ENCODE measurements around the gene SOWAHC. TPM values are rescaled to one million over a fixed set of nuclear protein-coding genes. Genes with fewer than 3 reads are reported as not detected.

SOWAHC gene
- polyA plus RNA-seq, 1 donor from 2014 or later, result 5.8 TPM

- Histone ChIP-seq H3K4me2 (ENCODE audit: low read length) (no peak overlapping the region), H3F3A (ENCODE audit: insufficient read depth, low read length, poor library complexity, severe bottlenecking) (no peaks in the 10 kb centered on the region), H3K27me3 (ENCODE audit: insufficient read depth, low read depth, low read length) (peaks cover 6% of the 10 kb centered on the region), H3K9me3 (ENCODE audit: low read length) (no peaks in the 10 kb centered on the region), H3K27ac (ENCODE audit: low read length) (no peak overlapping the region), H3K9ac (ENCODE audit: low read length) (no peak overlapping the region), H2AFZ (ENCODE audit: low read depth, low read length) (no peak overlapping the region), H3K36me3 (ENCODE audit: insufficient read depth, low read length) (no peaks in the 10 kb centered on the region), H3K4me3 (ENCODE audit: low read length) (no peak overlapping the region), H3K79me2 (replicated peaks; ENCODE audit: insufficient read depth, low read length) (peaks cover 3% of the 10 kb centered on the region), H3K9me2 (ENCODE audit: insufficient read depth, low read length) (no peaks in the 10 kb centered on the region), H4K20me1 (ENCODE audit: insufficient read depth) (no peaks in the 10 kb centered on the region)
- TF ChIP-seq POLR2AphosphoS5 (IDR thresholded peaks at IDR 0.05) (no peak), TAF1 (IDR thresholded peaks at IDR 0.05; ENCODE audit: low read depth) (no peak), EZH2 (IDR thresholded peaks at IDR 0.05; ENCODE audit: borderline replicate concordance, insufficient read depth, low read length, poor library complexity, severe bottlenecking) (no peak), RAD21 (conservative IDR thresholded peaks at IDR 0.05) (no peak), CTCF (IDR thresholded peaks at IDR 0.05; ENCODE audit: poor library complexity, severe bottlenecking) (no peak), SMC3 (conservative IDR thresholded peaks at IDR 0.05; ENCODE audit: poor library complexity) (no peak), REST (IDR thresholded peaks at IDR 0.05; ENCODE audit: borderline replicate concordance) (no peak)
Observed at GRCh38 chr2:109619032-109619615, 5.0 kb downstream of the SOWAHC start.

- Histone ChIP-seq H3K9ac (ENCODE audit: low read length) (no peak overlapping the region), H4K20me1 (ENCODE audit: insufficient read depth) (no peaks in the 10 kb centered on the region), H2AFZ (ENCODE audit: low read depth, low read length) (no peak overlapping the region), H3K9me2 (ENCODE audit: insufficient read depth, low read length) (no peaks in the 10 kb centered on the region), H3K79me2 (replicated peaks; ENCODE audit: insufficient read depth, low read length) (no peaks in the 10 kb centered on the region), H3K9me3 (ENCODE audit: low read length) (no peaks in the 10 kb centered on the region), H3K4me2 (ENCODE audit: low read length) (no peak overlapping the region), H3K27me3 (ENCODE audit: insufficient read depth, low read depth, low read length) (no peaks in the 10 kb centered on the region), H3K27ac (ENCODE audit: low read length) (no peak overlapping the region), H3K36me3 (ENCODE audit: insufficient read depth, low read length) (no peaks in the 10 kb centered on the region), H3F3A (ENCODE audit: insufficient read depth, low read length, poor library complexity, severe bottlenecking) (no peaks in the 10 kb centered on the region), H3K4me3 (ENCODE audit: low read length) (no peak overlapping the region)
- TF ChIP-seq RAD21 (conservative IDR thresholded peaks at IDR 0.05), result no peak
- no peak for TF ChIP-seq CTCF (IDR thresholded peaks at IDR 0.05; ENCODE audit: poor library complexity, severe bottlenecking)
- TF ChIP-seq POLR2AphosphoS5 (IDR thresholded peaks at IDR 0.05), result no peak
- TF ChIP-seq MXI1 (conservative IDR thresholded peaks at IDR 0.05; ENCODE audit: poor library complexity, severe bottlenecking), result no peak
- TF ChIP-seq EP300 (conservative IDR thresholded peaks at IDR 0.05; ENCODE audit: poor library complexity, severe bottlenecking), result no peak
- no peak for TF ChIP-seq SMC3 (conservative IDR thresholded peaks at IDR 0.05; ENCODE audit: poor library complexity)
- TF ChIP-seq TAF1 (IDR thresholded peaks at IDR 0.05; ENCODE audit: low read depth), result no peak
Observed at GRCh38 chr2:109623297-109623696, 9.1 kb downstream of the SOWAHC start.
